K562 (cell line): ENCODE data around the gene HYPK. TPM values are rescaled to one million over a fixed set of nuclear protein-coding genes. Genes with fewer than 3 reads are reported as not detected.
A peak's percentile ranks its signal among the peaks of the same experiment; 100 is the strongest.

Source experiments
- CAMTA2 ChIP-seq: fragments of 250-450 bp; sonication (Bioruptor Pico); conservative IDR thresholded peaks from 2 replicates; pipeline ENCODE4 v1.5.1; 2022
- CC2D1A ChIP-seq: fragments of 450-650 bp; IDR thresholded peaks from 2 replicates; pipeline ENCODE4 v1.6.1; 2017; ENCODE audit warnings: mild to moderate bottlenecking
- CXXC5 ChIP-seq: fragments of 250-450 bp; sonication (Bioruptor Pico); IDR thresholded peaks from 2 replicates; pipeline ENCODE4 v1.8.0; 2022; ENCODE audit warnings: inconsistent platforms, mild to moderate bottlenecking, moderate library complexity
- ETV1 ChIP-seq: fragments of 450-650 bp; conservative IDR thresholded peaks from 2 replicates; pipeline ENCODE4 v1.6.1; 2016; ENCODE audit warnings: missing genetic modification characterization, control low read depth, low read depth, missing compliant biosample characterization
- KLF13 ChIP-seq: fragments of 450-650 bp; IDR thresholded peaks from 2 replicates; pipeline ENCODE4 v1.6.1; 2016; ENCODE audit warnings: missing genetic modification characterization, low read depth, mild to moderate bottlenecking, missing compliant biosample characterization, moderate library complexity, borderline replicate concordance
- MED1 ChIP-seq: sonication (generic); formaldehyde crosslinking; IDR thresholded peaks from 2 replicates; pipeline ENCODE4 v1.8.1; 2023; ENCODE audit warnings: missing genetic modification reagents, borderline replicate concordance
- NFIC ChIP-seq: fragments of 450-650 bp; IDR thresholded peaks from 2 replicates; pipeline ENCODE4 v1.6.1; 2017; ENCODE audit warnings: mild to moderate bottlenecking, inconsistent platforms
- NFYB ChIP-seq: IDR thresholded peaks from 2 replicates; pipeline ENCODE4 v1.6.1; 2011; ENCODE audit warnings: mild to moderate bottlenecking, moderate library complexity; ENCODE audit not compliant: insufficient read length; ENCODE audit errors: extremely low read depth
- POLR2B ChIP-seq: fragments of 450-650 bp; IDR thresholded peaks from 2 replicates; pipeline ENCODE4 v1.6.1; 2018; ENCODE audit warnings: low read depth; ENCODE audit not compliant: partially characterized antibody
- SMAD1 ChIP-seq: fragments of 150-350 bp; IDR thresholded peaks from 2 replicates; pipeline ENCODE4 v1.6.1; 2014; ENCODE audit warnings: low read length, low read depth; ENCODE audit not compliant: partially characterized antibody
- SNRNP70 ChIP-seq: fragments of 200-400 bp; formaldehyde crosslinking; optimal IDR thresholded peaks from 2 replicates; pipeline ENCODE3; 2017; ENCODE audit warnings: low read depth, low read length
- SOX6 ChIP-seq: fragments of 450-650 bp; IDR thresholded peaks from 2 replicates; pipeline ENCODE4 v1.6.1; 2014; ENCODE audit warnings: mild to moderate bottlenecking
- STAG1 ChIP-seq: sonication (generic); formaldehyde crosslinking; IDR thresholded peaks from 2 replicates; pipeline ENCODE4 v1.5.0; 2020; ENCODE audit warnings: missing genetic modification reagents, borderline replicate concordance
- ZBTB17 ChIP-seq: fragments of 450-650 bp; formaldehyde crosslinking; IDR thresholded peaks from 2 replicates; pipeline ENCODE4 v1.4.0; 2020; ENCODE audit warnings: mild to moderate bottlenecking
- ZC3H4 ChIP-seq: sonication (generic); formaldehyde crosslinking; IDR thresholded peaks from 2 replicates; pipeline ENCODE4 v1.9.0; 2021; ENCODE audit warnings: missing genetic modification reagents, borderline replicate concordance
- ZNF224 ChIP-seq: sonication (generic); formaldehyde crosslinking; IDR thresholded peaks from 2 replicates; pipeline ENCODE4 v1.8.0; 2022; ENCODE audit warnings: mild to moderate bottlenecking, missing genetic modification reagents
- ZNF232 ChIP-seq: sonication (generic); formaldehyde crosslinking; IDR thresholded peaks from 2 replicates; pipeline ENCODE4 v1.8.0; 2022; ENCODE audit warnings: mild to moderate bottlenecking, missing genetic modification reagents
- ZNF668 ChIP-seq: fragments of 250-450 bp; sonication (Bioruptor Pico); IDR thresholded peaks from 2 replicates; pipeline ENCODE4 v1.8.0; 2022; ENCODE audit warnings: mild to moderate bottlenecking, inconsistent platforms
- polyA plus RNA-seq, 8 experiments: library from polyadenylated mRNA; depleted of rRNA in 4 of 8; stranded (reverse) in 5 of 8; unstranded in 3 of 8; fragments of >200 nt; fragmentation: Nextera tagmentation in 2 of 8; fragmentation: Illumina TruSeq in 1 of 8; extraction: Ambion mirVana in 2 of 8; extraction: Trizol in 1 of 8; gene quantifications; 2 replicates each; pipeline versions ENCODE4 v1.2.1 to v1.2.3, GENCODE V29; 2011 to 2014; ENCODE audit warnings: inconsistent platforms in 1 of 8, missing spikeins in 1 of 8
- total RNA-seq, 7 experiments: library from RNA; depleted of rRNA in 6 of 7; stranded (reverse); fragments of >200 nt in 6 of 7; fragmentation: Illumina TruSeq in 2 of 7; extraction: Trizol in 2 of 7; gene quantifications; 2 replicates each; pipeline versions ENCODE4 v1.2.1 to v1.2.3, GENCODE V29; 2011 to 2021; ENCODE audit warnings: low replicate concordance in 1 of 7
- TF ChIP-seq, protein P1 (sequence below): fragments of 250-450 bp; sonication (Bioruptor Pico); IDR thresholded peaks from 2 replicates; pipeline ENCODE4 v1.4.0; 2020
- TF ChIP-seq, protein P2 (sequence below): fragments of 450-650 bp; IDR thresholded peaks from 2 replicates; pipeline ENCODE4 v1.6.1; 2016; ENCODE audit warnings: borderline replicate concordance
- TF ChIP-seq, protein P3 (sequence below): fragments of 150-350 bp; IDR thresholded peaks from 2 replicates; pipeline ENCODE4 v1.6.1; 2014; ENCODE audit warnings: low read depth, mild to moderate bottlenecking, low read length, borderline replicate concordance

The HYPK gene
- total and polyA plus RNA-seq, 9 of the 15 experiments (the other 6 are each of a cell fraction or from before 2014, with no cell fraction given) = 7.2 to 28.0 (median 21.1) TPM

- 0 out of 2 replicates have a peak, but pooled peaks have one; percentile 27 for TF ChIP-seq ZNF232 (CRISPR knock-in tag)
- 0 out of 2 replicates have a peak, but pooled peaks have one; percentile 30 for TF ChIP-seq MED1
- TF ChIP-seq ZNF668 (CRISPR knock-in tag) = no peak
- TF ChIP-seq CXXC5 (CRISPR knock-in tag) = peak; percentile 87
- no peak for TF ChIP-seq CAMTA2 (CRISPR knock-in tag)
- peak; percentile 96; the same call in 1 of the 2 replicates for TF ChIP-seq ZC3H4 (CRISPR knock-in tag)
- TF ChIP-seq NFYB = peak; percentile 75
- TF ChIP-seq SMAD1 = peak; percentile 66
- no peak for TF ChIP-seq ZNF224 (CRISPR knock-in tag)
- peak; percentile 46; the same call in 1 of the 2 replicates for TF ChIP-seq STAG1 (CRISPR knock-in tag)
- 0 out of 2 replicates have a peak, but pooled peaks have one; percentile 25 for TF ChIP-seq CC2D1A
- TF ChIP-seq, protein P1, sequence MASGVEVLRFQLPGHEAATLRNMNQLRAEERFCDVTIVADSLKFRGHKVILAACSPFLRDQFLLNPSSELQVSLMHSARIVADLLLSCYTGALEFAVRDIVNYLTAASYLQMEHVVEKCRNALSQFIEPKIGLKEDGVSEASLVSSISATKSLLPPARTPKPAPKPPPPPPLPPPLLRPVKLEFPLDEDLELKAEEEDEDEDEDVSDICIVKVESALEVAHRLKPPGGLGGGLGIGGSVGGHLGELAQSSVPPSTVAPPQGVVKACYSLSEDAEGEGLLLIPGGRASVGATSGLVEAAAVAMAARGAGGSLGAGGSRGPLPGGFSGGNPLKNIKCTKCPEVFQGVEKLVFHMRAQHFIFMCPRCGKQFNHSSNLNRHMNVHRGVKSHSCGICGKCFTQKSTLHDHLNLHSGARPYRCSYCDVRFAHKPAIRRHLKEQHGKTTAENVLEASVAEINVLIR = peak; percentile 30; the same call in 1 of the 2 replicates
- TF ChIP-seq SNRNP70 = no peak
- TF ChIP-seq, protein P2, sequence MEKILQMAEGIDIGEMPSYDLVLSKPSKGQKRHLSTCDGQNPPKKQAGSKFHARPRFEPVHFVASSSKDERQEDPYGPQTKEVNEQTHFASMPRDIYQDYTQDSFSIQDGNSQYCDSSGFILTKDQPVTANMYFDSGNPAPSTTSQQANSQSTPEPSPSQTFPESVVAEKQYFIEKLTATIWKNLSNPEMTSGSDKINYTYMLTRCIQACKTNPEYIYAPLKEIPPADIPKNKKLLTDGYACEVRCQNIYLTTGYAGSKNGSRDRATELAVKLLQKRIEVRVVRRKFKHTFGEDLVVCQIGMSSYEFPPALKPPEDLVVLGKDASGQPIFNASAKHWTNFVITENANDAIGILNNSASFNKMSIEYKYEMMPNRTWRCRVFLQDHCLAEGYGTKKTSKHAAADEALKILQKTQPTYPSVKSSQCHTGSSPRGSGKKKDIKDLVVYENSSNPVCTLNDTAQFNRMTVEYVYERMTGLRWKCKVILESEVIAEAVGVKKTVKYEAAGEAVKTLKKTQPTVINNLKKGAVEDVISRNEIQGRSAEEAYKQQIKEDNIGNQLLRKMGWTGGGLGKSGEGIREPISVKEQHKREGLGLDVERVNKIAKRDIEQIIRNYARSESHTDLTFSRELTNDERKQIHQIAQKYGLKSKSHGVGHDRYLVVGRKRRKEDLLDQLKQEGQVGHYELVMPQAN = peak; percentile 83
- peak; percentile 98 for TF ChIP-seq POLR2B
- TF ChIP-seq KLF13 = 0 out of 2 replicates have a peak, but pooled peaks have one; percentile 25
- TF ChIP-seq ETV1 (tag) = 0 out of 2 replicates have a peak, but pooled peaks have one; percentile 11
- TF ChIP-seq, protein P3, sequence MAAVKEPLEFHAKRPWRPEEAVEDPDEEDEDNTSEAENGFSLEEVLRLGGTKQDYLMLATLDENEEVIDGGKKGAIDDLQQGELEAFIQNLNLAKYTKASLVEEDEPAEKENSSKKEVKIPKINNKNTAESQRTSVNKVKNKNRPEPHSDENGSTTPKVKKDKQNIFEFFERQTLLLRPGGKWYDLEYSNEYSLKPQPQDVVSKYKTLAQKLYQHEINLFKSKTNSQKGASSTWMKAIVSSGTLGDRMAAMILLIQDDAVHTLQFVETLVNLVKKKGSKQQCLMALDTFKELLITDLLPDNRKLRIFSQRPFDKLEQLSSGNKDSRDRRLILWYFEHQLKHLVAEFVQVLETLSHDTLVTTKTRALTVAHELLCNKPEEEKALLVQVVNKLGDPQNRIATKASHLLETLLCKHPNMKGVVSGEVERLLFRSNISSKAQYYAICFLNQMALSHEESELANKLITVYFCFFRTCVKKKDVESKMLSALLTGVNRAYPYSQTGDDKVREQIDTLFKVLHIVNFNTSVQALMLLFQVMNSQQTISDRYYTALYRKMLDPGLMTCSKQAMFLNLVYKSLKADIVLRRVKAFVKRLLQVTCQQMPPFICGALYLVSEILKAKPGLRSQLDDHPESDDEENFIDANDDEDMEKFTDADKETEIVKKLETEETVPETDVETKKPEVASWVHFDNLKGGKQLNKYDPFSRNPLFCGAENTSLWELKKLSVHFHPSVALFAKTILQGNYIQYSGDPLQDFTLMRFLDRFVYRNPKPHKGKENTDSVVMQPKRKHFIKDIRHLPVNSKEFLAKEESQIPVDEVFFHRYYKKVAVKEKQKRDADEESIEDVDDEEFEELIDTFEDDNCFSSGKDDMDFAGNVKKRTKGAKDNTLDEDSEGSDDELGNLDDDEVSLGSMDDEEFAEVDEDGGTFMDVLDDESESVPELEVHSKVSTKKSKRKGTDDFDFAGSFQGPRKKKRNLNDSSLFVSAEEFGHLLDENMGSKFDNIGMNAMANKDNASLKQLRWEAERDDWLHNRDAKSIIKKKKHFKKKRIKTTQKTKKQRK = no peak
- TF ChIP-seq ZBTB17 (CRISPR knock-in tag) = 0 out of 2 replicates have a peak, but pooled peaks have one; percentile 28
- TF ChIP-seq SOX6 = 0 out of 2 replicates have a peak, but pooled peaks have one; percentile 38
- TF ChIP-seq NFIC = peak; percentile 57
Observed at GRCh38 chr15:43791993-43792760, 8.2 kb upstream of the HYPK start, which contains the start of gene SERF2 (continued).
